ENCODE results near the gene INPP4B. TPM values are rescaled to one million over a fixed set of nuclear protein-coding genes. Genes with fewer than 3 reads are reported as not detected.

The INPP4B gene
- total and polyA plus RNA-seq, 2 donors (not counting 1 experiment from before 2014, with no cell fraction given): 0.03 TPM; not detected in 1

DNA sequence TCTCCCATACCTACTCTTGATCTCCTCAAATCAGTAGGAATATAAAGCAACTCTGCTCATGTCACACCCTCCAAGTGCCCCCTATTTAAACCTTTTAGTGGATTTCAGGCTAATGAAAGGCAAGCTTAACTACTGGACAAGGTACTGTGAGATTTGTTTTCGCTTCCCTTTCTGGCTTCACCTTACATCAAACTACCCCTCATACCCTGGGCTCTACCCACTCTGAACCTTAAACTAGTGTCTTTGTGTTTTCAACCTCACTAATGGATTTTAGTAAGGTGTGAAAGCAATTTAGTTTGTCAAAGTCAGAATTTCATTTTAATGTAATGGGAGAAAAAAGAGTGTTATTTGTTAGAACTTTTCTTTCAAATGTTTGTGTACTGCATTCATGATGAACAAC, 291.7 kb downstream of the INPP4B start:
- no peak overlapping the region for H3K27ac ChIP-seq (ENCODE audit: low read length in 2 of 2)
- H3K27me3 ChIP-seq (replicated peaks in 1 of 4; ENCODE audit: control extremely low read depth in 1 of 4, control insufficient read depth in 3 of 4, insufficient read depth in 4 of 4, low read length in 3 of 4): no peaks in the 10 kb centered on the region
- intact Hi-C loops (cut with micrococcal nuclease): no loop called here
- Mint-ChIP-seq H3K27me3 (no peaks in the 10 kb centered on the region), H3K4me3 (no peak overlapping the region), H3K4me1 (no peaks in the 10 kb centered on the region), H3K9me3 (ENCODE audit: insufficient read depth) (no peaks in the 10 kb centered on the region), H3K27ac (no peak overlapping the region)
- no peak for TF ChIP-seq EZH2 (IDR thresholded peaks at IDR 0.05; ENCODE audit: borderline replicate concordance, insufficient read depth, low read depth, low read length, poor library complexity, severe bottlenecking)
- TF ChIP-seq, protein P1, sequence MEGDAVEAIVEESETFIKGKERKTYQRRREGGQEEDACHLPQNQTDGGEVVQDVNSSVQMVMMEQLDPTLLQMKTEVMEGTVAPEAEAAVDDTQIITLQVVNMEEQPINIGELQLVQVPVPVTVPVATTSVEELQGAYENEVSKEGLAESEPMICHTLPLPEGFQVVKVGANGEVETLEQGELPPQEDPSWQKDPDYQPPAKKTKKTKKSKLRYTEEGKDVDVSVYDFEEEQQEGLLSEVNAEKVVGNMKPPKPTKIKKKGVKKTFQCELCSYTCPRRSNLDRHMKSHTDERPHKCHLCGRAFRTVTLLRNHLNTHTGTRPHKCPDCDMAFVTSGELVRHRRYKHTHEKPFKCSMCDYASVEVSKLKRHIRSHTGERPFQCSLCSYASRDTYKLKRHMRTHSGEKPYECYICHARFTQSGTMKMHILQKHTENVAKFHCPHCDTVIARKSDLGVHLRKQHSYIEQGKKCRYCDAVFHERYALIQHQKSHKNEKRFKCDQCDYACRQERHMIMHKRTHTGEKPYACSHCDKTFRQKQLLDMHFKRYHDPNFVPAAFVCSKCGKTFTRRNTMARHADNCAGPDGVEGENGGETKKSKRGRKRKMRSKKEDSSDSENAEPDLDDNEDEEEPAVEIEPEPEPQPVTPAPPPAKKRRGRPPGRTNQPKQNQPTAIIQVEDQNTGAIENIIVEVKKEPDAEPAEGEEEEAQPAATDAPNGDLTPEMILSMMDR (IDR thresholded peaks at IDR 0.05): no peak
- no peaks in the 10 kb centered on the region for H3K36me3 ChIP-seq (replicated peaks in 1 of 2; ENCODE audit: control extremely low read depth in 1 of 2, control insufficient read depth in 1 of 2, extremely low read depth in 1 of 2, insufficient read depth in 2 of 2, low read length in 1 of 2)
- H3K4me1 ChIP-seq (ENCODE audit: control insufficient read depth in 2 of 2, insufficient read depth in 2 of 2, low read length in 2 of 2): no peaks in the 10 kb centered on the region
- H3K79me2 ChIP-seq (ENCODE audit: control insufficient read depth, insufficient read depth, low read length): no peaks in the 10 kb centered on the region
- H3K4me3 ChIP-seq (ENCODE audit: control extremely low read depth in 1 of 5, extremely low read depth in 1 of 5, insufficient read depth in 1 of 5, low read depth in 2 of 5, low read length in 4 of 5): no peak overlapping the region
- ChIA-PET POLR2A (no interaction called here), CTCF (interaction anchor here (0.6 kb wide), 1 partner anchor 15 kb away, joined by 3 read pairs; no protein-coding TSS in a partner anchor)
- H4K20me1 ChIP-seq (ENCODE audit: control insufficient read depth, insufficient read depth, low read length, poor library complexity, severe bottlenecking): no peaks in the 10 kb centered on the region
- no peak overlapping the region for H2AFZ ChIP-seq (ENCODE audit: insufficient read depth, low read depth, low read length, poor library complexity, severe bottlenecking)
- WGBS (ENCODE audit: insufficient coverage): no CpG with 5 or more reads among the region's 1 CpG
- no peak for DNase-seq
- no peaks in the 10 kb centered on the region for H3K9me3 ChIP-seq (ENCODE audit: control extremely low read depth in 1 of 3, control insufficient read depth in 2 of 3, insufficient read depth in 1 of 3, low read length in 2 of 3)
- H3K9ac ChIP-seq (ENCODE audit: low read length): no peak overlapping the region
- no peak overlapping the region for H3K4me2 ChIP-seq (replicated peaks; ENCODE audit: low read depth, low read length, poor library complexity, severe bottlenecking)
- no peak for ATAC-seq (ENCODE audit: low read depth)

DNA sequence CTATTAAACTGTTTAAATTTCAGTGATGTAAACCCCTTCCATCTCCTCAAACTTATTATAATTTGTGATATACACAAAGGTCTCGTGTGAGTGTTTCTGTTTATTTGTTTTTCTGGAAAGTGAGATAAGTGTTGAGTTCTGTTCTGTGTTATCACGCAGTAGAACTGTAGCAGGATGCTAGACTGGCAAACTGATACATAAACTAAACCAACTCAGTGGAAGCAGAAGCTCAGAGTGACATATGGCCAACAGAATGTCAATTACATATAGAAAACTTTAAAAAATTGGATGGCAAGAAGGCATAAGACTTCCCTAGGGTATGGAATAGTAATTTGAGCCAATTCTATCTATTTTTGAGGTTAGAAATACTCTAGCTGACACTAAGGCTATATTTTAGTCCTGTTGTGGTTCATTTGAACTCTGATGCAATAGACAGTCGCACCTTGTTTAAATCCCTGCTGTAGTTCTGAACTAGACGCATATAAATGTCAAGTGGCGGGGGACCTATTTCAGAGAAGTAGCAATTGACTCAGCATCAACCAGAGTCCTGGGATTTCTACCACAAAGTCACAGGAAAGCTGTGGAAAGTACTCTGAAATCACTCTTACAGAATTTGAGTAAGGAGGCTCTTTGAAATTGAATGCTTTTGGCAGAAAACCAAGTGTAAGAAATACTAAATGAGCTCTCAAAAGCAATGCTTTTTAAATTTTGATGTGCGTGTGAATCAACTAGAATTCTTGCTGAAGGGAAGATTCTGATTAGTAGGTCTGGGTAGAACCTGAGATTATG, 294.4 kb downstream of the INPP4B start:
- Histone ChIP-seq H3K4me2 (replicated peaks; ENCODE audit: low read depth, low read length, poor library complexity, severe bottlenecking) (no peak overlapping the region), H3K4me1 (ENCODE audit: control insufficient read depth in 2 of 2, insufficient read depth in 2 of 2, low read length in 2 of 2) (no peaks in the 10 kb centered on the region), H3K79me2 (ENCODE audit: control insufficient read depth, insufficient read depth, low read length) (no peaks in the 10 kb centered on the region), H3K27ac (ENCODE audit: low read length in 2 of 2) (no peak overlapping the region), H3K4me3 (ENCODE audit: control extremely low read depth in 1 of 5, extremely low read depth in 1 of 5, insufficient read depth in 1 of 5, low read depth in 2 of 5, low read length in 4 of 5) (no peak overlapping the region), H3K9me3 (ENCODE audit: control extremely low read depth in 1 of 3, control insufficient read depth in 2 of 3, insufficient read depth in 1 of 3, low read length in 2 of 3) (no peaks in the 10 kb centered on the region), H3K9ac (ENCODE audit: low read length) (no peak overlapping the region), H2AFZ (ENCODE audit: insufficient read depth, low read depth, low read length, poor library complexity, severe bottlenecking) (no peak overlapping the region), H3K27me3 (replicated peaks in 1 of 4; ENCODE audit: control extremely low read depth in 1 of 4, control insufficient read depth in 3 of 4, insufficient read depth in 4 of 4, low read length in 3 of 4) (no peaks in the 10 kb centered on the region), H4K20me1 (ENCODE audit: control insufficient read depth, insufficient read depth, low read length, poor library complexity, severe bottlenecking) (no peaks in the 10 kb centered on the region), H3K36me3 (replicated peaks in 1 of 2; ENCODE audit: control extremely low read depth in 1 of 2, control insufficient read depth in 1 of 2, extremely low read depth in 1 of 2, insufficient read depth in 2 of 2, low read length in 1 of 2) (no peaks in the 10 kb centered on the region)
- ATAC-seq (ENCODE audit: low read depth) (no peak), DNase-seq (no peak)
- intact Hi-C loops (cut with micrococcal nuclease): no loop called here
- CTCF ChIA-PET: no interaction called here
- POLR2A ChIA-PET: no interaction called here
- WGBS (ENCODE audit: insufficient coverage): 98% methylated on average over 4 of the region's 6 CpGs
- Mint-ChIP-seq H3K27ac (no peak overlapping the region), H3K4me3 (no peak overlapping the region), H3K4me1 (no peaks in the 10 kb centered on the region), H3K27me3 (no peaks in the 10 kb centered on the region), H3K9me3 (ENCODE audit: insufficient read depth) (no peaks in the 10 kb centered on the region)
- TF ChIP-seq EZH2 (IDR thresholded peaks at IDR 0.05; ENCODE audit: borderline replicate concordance, insufficient read depth, low read depth, low read length, poor library complexity, severe bottlenecking): no peak
- TF ChIP-seq, protein P1 (IDR thresholded peaks at IDR 0.05): no peak

Data from B cell (primary cell).